VCaP (cell line): ENCODE data around the gene AP5Z1.

Experiments used
- H3K27ac ChIP-seq: fragments of 450-650 bp; 2 replicates; pipeline ENCODE4 v1.5.1; 2017
- CTCF ChIP-seq: fragments of 450-650 bp; conservative IDR thresholded peaks from 2 replicates; pipeline ENCODE4 v1.5.1; 2017; ENCODE audit warnings: mild to moderate bottlenecking, moderate library complexity

The AP5Z1 gene

GRCh38 chr7:4775250-4775847 is at the start of gene AP5Z1:
Gene AP5Z1 (plus strand): TSS chr7:4775623. CDS start chr7:4775716, 93 bp downstream.
- no peak for TF ChIP-seq CTCF
- H3K27ac ChIP-seq: peak within 1 kb of the TSS; percentile 86

GRCh38 chr7:4725850-4726450 is 49.5 kb upstream of the AP5Z1 start:
- H3K27ac ChIP-seq: peak overlapping the region; percentile 42
- TF ChIP-seq CTCF: no peak

GRCh38 chr7:4726566-4726965 is 48.9 kb upstream of the AP5Z1 start:
- no peak for TF ChIP-seq CTCF
- H3K27ac ChIP-seq: no peak overlapping the region

- H3K27ac ChIP-seq: no peak overlapping the region
- no peak for TF ChIP-seq CTCF
These were observed 47.3 kb upstream of the AP5Z1 start for GRCh38 chr7:4727914-4728705.

- no peak for TF ChIP-seq CTCF
- no peak overlapping the region for H3K27ac ChIP-seq
These were observed 46.2 kb upstream of the AP5Z1 start for GRCh38 chr7:4729266-4729665.

GRCh38 chr7:4730276-4730675 is 45.1 kb upstream of the AP5Z1 start:
- no peak overlapping the region for H3K27ac ChIP-seq

More at GRCh38 chr7:4730276-4730675, 45.1 kb upstream of the AP5Z1 start:
- no peak for TF ChIP-seq CTCF
